NCI-H187 treated with DMSO at 0.1 percent for 48 hours (cell line): Measurements from ENCODE around the gene NAALADL2.
"Not testable (repeated sequence)": the region's sequence is repeated elsewhere in the genome, so short reads cannot be mapped to it uniquely, and the experiment has no call there.

Source experiments
- DNase-seq: peaks from one replicate; lab custom pipeline; 2025; lab: John Stamatoyannopoulos, UW

The NAALADL2 gene

GRCh38 chr3:175748087-175748730 is 889.1 kb downstream of the NAALADL2 start:
- no peak for DNase-seq

DNA sequence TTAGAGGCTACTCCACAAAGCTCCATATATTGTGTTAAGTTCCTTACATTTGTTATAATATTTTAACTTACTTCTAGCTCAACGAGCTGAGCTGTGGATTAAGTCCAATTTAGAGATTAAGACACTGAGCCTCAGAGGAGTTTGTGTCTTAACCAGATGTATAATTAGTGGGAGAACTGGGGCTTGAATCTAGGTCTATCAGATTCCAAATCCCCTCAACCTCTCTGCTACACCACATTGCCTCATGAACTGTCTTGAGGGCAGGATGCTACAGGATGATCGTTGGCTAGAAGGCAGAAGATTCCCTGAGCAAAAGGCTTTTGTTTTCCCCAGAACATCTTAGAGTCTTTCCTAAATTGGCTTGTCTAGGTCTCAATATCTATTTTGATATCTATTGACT is 890.8 kb downstream of the NAALADL2 start:
- DNase-seq = no peak

- no peak for DNase-seq
These were observed 892.0 kb downstream of the NAALADL2 start for GRCh38 chr3:175751089-175751488.

- DNase-seq = no peak
These were observed 904.8 kb downstream of the NAALADL2 start for GRCh38 chr3:175763948-175764347.

GRCh38 chr3:175764722-175765121 is 905.6 kb downstream of the NAALADL2 start:
- no peak for DNase-seq

GRCh38 chr3:175770426-175770825 is 911.3 kb downstream of the NAALADL2 start:
- DNase-seq = no peak

- DNase-seq = no peak
These were observed 918.4 kb downstream of the NAALADL2 start for GRCh38 chr3:175777495-175777894.

DNA sequence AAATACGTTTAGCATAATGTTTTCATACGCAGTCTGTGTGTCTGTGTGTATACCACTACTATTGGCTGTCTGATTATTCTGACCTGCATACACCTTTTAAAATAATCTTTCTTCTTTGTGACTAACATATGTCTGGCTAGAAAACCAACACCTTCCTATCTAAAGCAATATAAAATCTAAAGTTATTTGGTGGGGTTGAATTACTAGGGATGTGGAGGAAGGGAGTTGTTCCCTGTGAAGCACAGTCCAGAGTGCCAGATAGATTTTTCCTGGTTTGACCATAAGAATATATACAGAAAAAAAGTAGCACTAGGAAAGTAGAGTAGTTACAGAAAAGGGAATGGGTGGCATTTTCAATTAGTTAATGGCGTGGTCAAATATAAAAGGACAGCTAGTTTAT is 918.8 kb downstream of the NAALADL2 start:
- DNase-seq = no peak

GRCh38 chr3:175778994-175779393 is 919.9 kb downstream of the NAALADL2 start:
- no peak for DNase-seq

DNA sequence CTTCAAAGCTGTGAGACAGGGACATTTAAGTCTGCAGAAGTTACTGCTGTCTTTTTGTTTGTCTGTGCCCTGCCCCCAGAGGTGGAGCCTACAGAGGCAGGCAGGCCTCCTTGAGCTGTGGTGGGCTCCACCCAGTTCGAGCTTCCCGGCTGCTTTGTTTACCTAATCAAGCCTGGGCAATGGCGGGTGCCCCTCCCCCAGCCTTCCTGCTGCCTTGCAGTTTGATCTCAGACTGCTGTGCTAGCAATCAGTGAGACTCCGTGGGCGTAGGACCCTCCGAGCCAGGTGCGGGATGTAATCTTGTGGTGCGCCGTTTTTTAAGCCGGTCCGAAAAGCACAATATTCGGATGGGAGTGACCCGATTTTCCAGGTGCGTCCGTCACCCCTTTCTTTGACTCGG is 928.0 kb downstream of the NAALADL2 start:
- DNase-seq = not testable (repeated sequence)

DNA sequence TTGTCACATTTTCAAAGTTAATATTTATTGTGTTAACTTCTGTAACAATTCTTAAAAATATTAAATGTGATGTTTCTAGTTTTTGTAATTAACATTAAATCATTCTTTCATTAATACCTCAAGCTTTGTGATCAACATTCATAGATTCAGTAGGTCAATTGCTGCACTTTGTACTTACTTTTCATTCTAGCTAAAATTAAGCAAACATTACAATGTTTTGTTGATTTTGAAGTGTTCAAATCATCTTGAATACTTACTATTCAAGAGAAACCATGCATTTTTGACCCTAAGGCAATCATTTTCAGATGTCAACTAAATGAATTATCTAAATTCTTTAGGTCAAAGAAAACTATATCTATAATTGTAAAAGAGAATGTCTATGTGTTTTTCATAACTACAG is 933.1 kb downstream of the NAALADL2 start:
- no peak for DNase-seq

DNA sequence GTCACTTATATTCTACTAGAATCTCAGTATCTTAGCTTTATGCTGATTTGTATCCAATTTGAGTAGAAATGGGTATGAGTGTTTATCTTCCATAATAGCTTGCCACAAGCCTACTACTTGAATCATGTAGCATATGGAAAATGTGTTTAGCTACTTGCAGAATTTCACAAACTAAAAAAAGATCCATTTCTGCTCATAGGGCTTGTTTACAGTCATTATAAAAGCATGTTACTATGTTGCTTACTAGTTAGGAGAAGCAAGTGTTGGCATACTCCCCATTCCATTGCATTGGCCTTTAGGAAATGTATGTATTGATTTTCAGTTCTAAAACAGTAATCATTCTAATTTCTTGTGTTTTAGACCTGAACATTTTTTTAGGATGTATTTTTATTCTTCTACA is 939.2 kb downstream of the NAALADL2 start:
- no peak for DNase-seq

- no peak for DNase-seq
These were observed 946.7 kb downstream of the NAALADL2 start for GRCh38 chr3:175805825-175806224.

GRCh38 chr3:175807175-175807574 is 948.0 kb downstream of the NAALADL2 start:
- no peak for DNase-seq

- DNase-seq = no peak
These were observed 959.8 kb downstream of the NAALADL2 start for GRCh38 chr3:175818811-175819464.

GRCh38 chr3:175822766-175823491 is 963.8 kb downstream of the NAALADL2 start:
- not testable (repeated sequence) for DNase-seq

- not testable (repeated sequence) for DNase-seq
These were observed 966.0 kb downstream of the NAALADL2 start for GRCh38 chr3:175825016-175825580.

- no peak for DNase-seq
These were observed 967.6 kb downstream of the NAALADL2 start for GRCh38 chr3:175826759-175827158.

DNA sequence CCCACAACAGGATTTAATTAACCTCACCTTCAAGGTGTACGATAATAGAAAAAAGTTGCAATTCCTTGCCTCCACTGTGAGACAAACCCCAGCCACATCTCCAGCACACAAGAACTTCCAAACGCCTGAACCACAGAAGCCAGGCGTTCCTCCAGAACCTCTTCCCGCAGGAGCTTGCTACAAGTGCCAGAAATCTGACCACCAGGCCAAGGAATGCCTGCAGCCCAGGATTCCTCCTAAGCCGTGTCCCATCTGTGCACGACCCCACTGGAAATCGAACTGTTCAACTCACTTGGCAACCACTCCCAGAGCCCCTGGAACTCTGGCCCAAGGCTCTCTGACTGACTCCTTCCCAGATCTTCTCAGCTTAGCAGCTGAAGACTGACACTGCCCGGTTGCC is 970.7 kb downstream of the NAALADL2 start:
- not testable (repeated sequence) for DNase-seq

DNA sequence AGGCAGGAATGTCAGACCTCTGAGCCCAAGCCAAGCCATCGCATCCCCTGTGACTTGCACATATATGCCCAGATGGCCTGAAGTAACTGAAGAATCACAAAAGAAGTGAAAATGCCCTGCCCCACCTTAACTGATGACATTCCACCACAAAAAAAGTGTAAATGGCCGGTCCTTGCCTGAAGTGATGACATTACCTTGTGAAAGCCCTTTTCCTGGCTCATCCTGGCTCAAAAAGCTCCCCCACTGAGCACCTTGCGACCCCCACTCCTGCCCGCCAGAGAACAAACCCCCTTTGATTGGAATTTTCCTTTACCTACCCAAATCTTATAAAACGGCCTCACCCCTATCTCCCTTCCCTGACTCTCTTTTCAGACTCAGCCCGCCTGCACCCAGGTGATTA is 976.6 kb downstream of the NAALADL2 start:
- not testable (repeated sequence) for DNase-seq

GRCh38 chr3:175836617-175837016 is 977.5 kb downstream of the NAALADL2 start:
- DNase-seq = no peak

DNA sequence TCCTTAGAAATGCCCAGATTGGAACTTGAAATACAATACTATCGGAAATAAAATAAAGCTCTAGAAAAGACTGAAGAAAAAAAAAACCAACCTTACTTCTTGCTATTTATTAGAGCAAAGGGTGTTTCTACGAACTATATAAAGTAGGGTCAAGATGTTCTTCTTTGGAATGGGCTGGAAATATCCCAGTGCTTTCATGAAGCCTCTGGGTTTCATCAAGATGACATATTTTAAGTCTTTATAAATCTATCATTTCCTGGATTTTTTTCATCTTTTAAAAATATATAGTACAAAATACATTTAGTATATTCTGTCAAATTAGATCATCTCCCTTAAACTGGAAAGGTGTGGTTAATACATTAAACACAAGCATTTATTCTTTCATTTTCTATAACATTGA is 978.8 kb downstream of the NAALADL2 start:
- no peak for DNase-seq
